Spleen (tissue), 7 donors: ENCODE data around the gene RASSF4.

Source experiments
- CTCF ChIP-seq, 11 experiments: fragments of 200-600 bp in 7 of 11; fragments of 450-650 bp in 4 of 11; sonication (generic) in 4 of 11; IDR thresholded peaks in 8 of 11; conservative IDR thresholded peaks in 3 of 11; 1 replicate in 7 of 11; 2 replicates in 4 of 11; pipeline versions ENCODE4 v1.4.0 to v1.8.0; 2016 to 2021; ENCODE audit warnings: antibody characterized with exemption in 11 of 11, inconsistent platforms in 4 of 11, mild to moderate bottlenecking in 1 of 11
- POLR2A ChIP-seq, 3 donors: fragments of 450-650 bp; IDR thresholded peaks; one replicate each; pipeline ENCODE4 v1.5.1; 2017; ENCODE audit warnings: antibody characterized with exemption in 3 of 3, mild to moderate bottlenecking in 1 of 3
- POLR2AphosphoS5 ChIP-seq, 3 donors: sonication (generic); formaldehyde crosslinking; IDR thresholded peaks; one replicate each; pipeline ENCODE4 v1.5.1; 2017; ENCODE audit warnings: antibody characterized with exemption in 3 of 3
- donor health status: DM: no; HTN: no; CAD: no; lungs with moderate emphysema.
- donor health status: DM: no; HTN: no; CAD: no.
- donor health status: DM: no; HTN: no; CAD: no.

GRCh38 chr10:44983895-44984278 is 24.3 kb downstream of the RASSF4 start:
- TF ChIP-seq CTCF (IDR thresholded peaks at IDR 0.05 in 8 of 11, conservative IDR thresholded peaks at IDR 0.05 in 3 of 11) = no peak
- no peak for TF ChIP-seq POLR2AphosphoS5 (IDR thresholded peaks at IDR 0.05)
- TF ChIP-seq POLR2A (IDR thresholded peaks at IDR 0.05) = no peak
